OCI-LY3 (cell line): ENCODE data around the gene SCD5.

Experiments
- EZH2phosphoT487 ChIP-seq: fragments of 200-600 bp; shearing (Covaris generic); IDR thresholded peaks from 2 replicates; pipeline ENCODE4 v1.6.1; 2018; ENCODE audit warnings: antibody characterized with exemption, mixed run types, low read depth
- TF ChIP-seq, protein P1 (sequence below): fragments of 200-600, 300-600 bp; sonication (generic); IDR thresholded peaks from 2 replicates; pipeline ENCODE4 v1.5.1; 2014; ENCODE audit warnings: antibody characterized with exemption, low read length, low read depth

DNA sequence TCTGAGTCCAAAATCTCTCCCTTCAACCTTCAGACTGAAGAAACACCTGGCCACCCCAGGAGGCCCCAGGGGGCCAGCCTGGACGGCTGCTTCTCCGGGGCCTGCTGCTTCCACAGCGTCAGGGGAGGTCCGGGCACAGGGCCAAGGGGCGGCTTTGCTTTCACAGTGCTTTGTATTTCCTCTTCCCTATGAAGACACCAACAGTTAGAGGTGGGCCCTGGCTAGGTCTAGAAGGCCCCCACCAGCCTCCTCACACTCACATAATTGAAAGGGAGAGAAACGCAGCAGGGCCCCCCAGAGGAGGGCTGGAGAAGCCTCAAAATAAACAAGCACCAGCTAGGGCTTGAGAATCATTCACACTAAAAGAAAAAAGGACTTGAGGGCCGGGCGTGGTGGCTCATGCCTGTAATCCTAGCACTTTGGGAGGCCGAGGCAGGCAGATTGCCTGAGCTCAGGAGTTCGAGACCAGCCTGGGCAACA, 17.8 kb downstream of the SCD5 start:
- TF ChIP-seq, protein P1, sequence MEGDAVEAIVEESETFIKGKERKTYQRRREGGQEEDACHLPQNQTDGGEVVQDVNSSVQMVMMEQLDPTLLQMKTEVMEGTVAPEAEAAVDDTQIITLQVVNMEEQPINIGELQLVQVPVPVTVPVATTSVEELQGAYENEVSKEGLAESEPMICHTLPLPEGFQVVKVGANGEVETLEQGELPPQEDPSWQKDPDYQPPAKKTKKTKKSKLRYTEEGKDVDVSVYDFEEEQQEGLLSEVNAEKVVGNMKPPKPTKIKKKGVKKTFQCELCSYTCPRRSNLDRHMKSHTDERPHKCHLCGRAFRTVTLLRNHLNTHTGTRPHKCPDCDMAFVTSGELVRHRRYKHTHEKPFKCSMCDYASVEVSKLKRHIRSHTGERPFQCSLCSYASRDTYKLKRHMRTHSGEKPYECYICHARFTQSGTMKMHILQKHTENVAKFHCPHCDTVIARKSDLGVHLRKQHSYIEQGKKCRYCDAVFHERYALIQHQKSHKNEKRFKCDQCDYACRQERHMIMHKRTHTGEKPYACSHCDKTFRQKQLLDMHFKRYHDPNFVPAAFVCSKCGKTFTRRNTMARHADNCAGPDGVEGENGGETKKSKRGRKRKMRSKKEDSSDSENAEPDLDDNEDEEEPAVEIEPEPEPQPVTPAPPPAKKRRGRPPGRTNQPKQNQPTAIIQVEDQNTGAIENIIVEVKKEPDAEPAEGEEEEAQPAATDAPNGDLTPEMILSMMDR = no peak
- TF ChIP-seq EZH2phosphoT487 = no peak
